ENCODE data around the gene AUH. TPM values are rescaled to one million over a fixed set of nuclear protein-coding genes. Genes with fewer than 3 reads are reported as not detected.
"Not testable (repeated sequence)": the region's sequence is repeated elsewhere in the genome, so short reads cannot be mapped to it uniquely, and the experiment has no call there.

Gene AUH
- total RNA-seq, 2 donors from 2014 or later: 23.0 to 23.5 TPM

DNA sequence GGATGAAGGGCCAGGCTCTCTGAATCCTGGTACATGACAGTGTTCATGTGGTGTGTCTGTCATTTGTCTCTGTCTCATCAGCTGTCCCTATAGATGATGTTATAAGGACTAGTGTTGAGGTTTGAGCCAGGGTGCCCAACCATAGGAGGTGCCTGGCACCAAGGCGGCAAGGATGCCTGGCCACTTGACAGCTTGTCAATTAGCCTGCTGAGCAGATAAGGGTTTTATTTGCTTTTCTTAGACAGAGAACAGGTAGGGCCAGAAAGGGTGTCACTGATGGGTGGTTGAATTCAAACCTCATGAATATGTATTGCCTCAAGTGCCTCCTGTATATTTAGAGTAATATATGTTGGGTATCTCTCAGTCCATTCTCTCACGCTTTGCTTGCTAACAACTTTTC, 30.1 kb upstream of the AUH start:
- Mint-ChIP-seq H3K36me3 (ENCODE audit: low read depth) (no peaks in the 10 kb centered on the region), H3K27me3 (ENCODE audit: insufficient read depth) (peaks cover 8% of the 10 kb centered on the region), H3K4me1 (no peaks in the 10 kb centered on the region), H3K4me3 (no peak overlapping the region), H3K9me3 (no peaks in the 10 kb centered on the region), H3K27ac (no peak overlapping the region)
- Histone ChIP-seq H3K4me3 (ENCODE audit: low read length) (no peak overlapping the region), H3K27ac (ENCODE audit: low read depth, low read length) (no peak overlapping the region), H3K9me3 (ENCODE audit: control insufficient read depth, low read length) (no peaks in the 10 kb centered on the region), H3K9ac (ENCODE audit: extremely low read depth, low read length, poor library complexity, severe bottlenecking) (no peak overlapping the region), H3K27me3 (ENCODE audit: control insufficient read depth, insufficient read depth, low read length, poor library complexity, severe bottlenecking) (no peaks in the 10 kb centered on the region), H3K4me1 (ENCODE audit: control insufficient read depth, insufficient read depth, low read length) (no peaks in the 10 kb centered on the region), H3K36me3 (ENCODE audit: control insufficient read depth, insufficient read depth, low read length) (no peaks in the 10 kb centered on the region)
- TF ChIP-seq, protein P1, sequence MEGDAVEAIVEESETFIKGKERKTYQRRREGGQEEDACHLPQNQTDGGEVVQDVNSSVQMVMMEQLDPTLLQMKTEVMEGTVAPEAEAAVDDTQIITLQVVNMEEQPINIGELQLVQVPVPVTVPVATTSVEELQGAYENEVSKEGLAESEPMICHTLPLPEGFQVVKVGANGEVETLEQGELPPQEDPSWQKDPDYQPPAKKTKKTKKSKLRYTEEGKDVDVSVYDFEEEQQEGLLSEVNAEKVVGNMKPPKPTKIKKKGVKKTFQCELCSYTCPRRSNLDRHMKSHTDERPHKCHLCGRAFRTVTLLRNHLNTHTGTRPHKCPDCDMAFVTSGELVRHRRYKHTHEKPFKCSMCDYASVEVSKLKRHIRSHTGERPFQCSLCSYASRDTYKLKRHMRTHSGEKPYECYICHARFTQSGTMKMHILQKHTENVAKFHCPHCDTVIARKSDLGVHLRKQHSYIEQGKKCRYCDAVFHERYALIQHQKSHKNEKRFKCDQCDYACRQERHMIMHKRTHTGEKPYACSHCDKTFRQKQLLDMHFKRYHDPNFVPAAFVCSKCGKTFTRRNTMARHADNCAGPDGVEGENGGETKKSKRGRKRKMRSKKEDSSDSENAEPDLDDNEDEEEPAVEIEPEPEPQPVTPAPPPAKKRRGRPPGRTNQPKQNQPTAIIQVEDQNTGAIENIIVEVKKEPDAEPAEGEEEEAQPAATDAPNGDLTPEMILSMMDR (conservative IDR thresholded peaks at IDR 0.05): no peak
- 95% methylated on average over 2 of the region's 2 CpGs; no CpG with 5 or more reads in 1 of the 2 experiments for WGBS, 2 experiments (ENCODE audit: insufficient coverage in 1 of 2, insufficient read length in 1 of 2)
- DNase-seq: no peak

- H3K36me3 Mint-ChIP-seq (ENCODE audit: low read depth): no peaks in the 10 kb centered on the region
- 92 to 100% methylated on average over 1 to 5 of the region's 5 CpGs for WGBS, 2 experiments (ENCODE audit: insufficient coverage in 1 of 2, insufficient read length in 1 of 2)
- H3K4me1 Mint-ChIP-seq: no peaks in the 10 kb centered on the region
- H3K27me3 Mint-ChIP-seq (ENCODE audit: insufficient read depth): peaks cover 8% of the 10 kb centered on the region
- H3K27me3 ChIP-seq (ENCODE audit: control insufficient read depth, insufficient read depth, low read length, poor library complexity, severe bottlenecking): no peaks in the 10 kb centered on the region
- no peaks in the 10 kb centered on the region for H3K9me3 Mint-ChIP-seq
- DNase-seq: no peak
- no peak overlapping the region for H3K27ac Mint-ChIP-seq
- H3K27ac ChIP-seq (ENCODE audit: low read depth, low read length): no peak overlapping the region
- no peak overlapping the region for H3K9ac ChIP-seq (ENCODE audit: extremely low read depth, low read length, poor library complexity, severe bottlenecking)
- H3K4me3 ChIP-seq (ENCODE audit: low read length): no peak overlapping the region
- no peaks in the 10 kb centered on the region for H3K36me3 ChIP-seq (ENCODE audit: control insufficient read depth, insufficient read depth, low read length)
- H3K4me3 Mint-ChIP-seq: no peak overlapping the region
- H3K9me3 ChIP-seq (ENCODE audit: control insufficient read depth, low read length): no peaks in the 10 kb centered on the region
- TF ChIP-seq, protein P1 (conservative IDR thresholded peaks at IDR 0.05): no peak
- no peaks in the 10 kb centered on the region for H3K4me1 ChIP-seq (ENCODE audit: control insufficient read depth, insufficient read depth, low read length)
Measured at GRCh38 chr9:91391412-91391811, 29.7 kb upstream of the AUH start.

- H3K27ac Mint-ChIP-seq, H3K9me3 Mint-ChIP-seq: not testable (repeated sequence)
Measured at GRCh38 chr9:91389686-91390085, 28.0 kb upstream of the AUH start.

GRCh38 chr9:91386765-91387164, 25.0 kb upstream of the AUH start:
- Histone ChIP-seq H3K4me3 (ENCODE audit: low read length) (no peak overlapping the region), H3K27ac (ENCODE audit: low read depth, low read length) (no peak overlapping the region), H3K4me1 (ENCODE audit: control insufficient read depth, insufficient read depth, low read length) (no peaks in the 10 kb centered on the region), H3K9me3 (ENCODE audit: control insufficient read depth, low read length) (no peaks in the 10 kb centered on the region), H3K27me3 (ENCODE audit: control insufficient read depth, insufficient read depth, low read length, poor library complexity, severe bottlenecking) (no peaks in the 10 kb centered on the region), H3K9ac (ENCODE audit: extremely low read depth, low read length, poor library complexity, severe bottlenecking) (no peak overlapping the region), H3K36me3 (ENCODE audit: control insufficient read depth, insufficient read depth, low read length) (no peaks in the 10 kb centered on the region)
- Mint-ChIP-seq H3K27me3 (ENCODE audit: insufficient read depth) (no peaks in the 10 kb centered on the region), H3K36me3 (ENCODE audit: low read depth) (no peaks in the 10 kb centered on the region), H3K9me3 (peaks cover 7% of the 10 kb centered on the region), H3K27ac (no peak overlapping the region), H3K4me1 (no peaks in the 10 kb centered on the region), H3K4me3 (no peak overlapping the region)
- no peak for DNase-seq
- TF ChIP-seq, protein P1 (conservative IDR thresholded peaks at IDR 0.05): no peak

More at GRCh38 chr9:91389686-91390085, 28.0 kb upstream of the AUH start:
- not testable (repeated sequence) for H3K27ac ChIP-seq (ENCODE audit: low read depth, low read length); H3K27me3 ChIP-seq (ENCODE audit: control insufficient read depth, insufficient read depth, low read length, poor library complexity, severe bottlenecking); H3K4me3 ChIP-seq (ENCODE audit: low read length); H3K4me1 Mint-ChIP-seq; H3K9me3 ChIP-seq (ENCODE audit: control insufficient read depth, low read length); H3K4me1 ChIP-seq (ENCODE audit: control insufficient read depth, insufficient read depth, low read length); H3K36me3 Mint-ChIP-seq (ENCODE audit: low read depth); H3K4me3 Mint-ChIP-seq; H3K9ac ChIP-seq (ENCODE audit: extremely low read depth, low read length, poor library complexity, severe bottlenecking); DNase-seq; H3K27me3 Mint-ChIP-seq (ENCODE audit: insufficient read depth); H3K36me3 ChIP-seq (ENCODE audit: control insufficient read depth, insufficient read depth, low read length)
- 94 to 98% methylated on average over 4 of the region's 4 CpGs for WGBS, 2 experiments (ENCODE audit: insufficient coverage in 1 of 2, insufficient read length in 1 of 2)

Measured in endodermal cell (in vitro differentiated cells).